Naive B cell (primary cell): ENCODE data around the gene ST3GAL5. TPM values are rescaled to one million over a fixed set of nuclear protein-coding genes. Genes with fewer than 3 reads are reported as not detected.
"Not testable (repeated sequence)": the region's sequence is repeated elsewhere in the genome, so short reads cannot be mapped to it uniquely, and the experiment has no call there.

ENCODE experiments used
- ATAC-seq, 2 donors: fragments of 150-1000 bp; cut with Tn5 transposase; 2 replicates each; pipeline ENCODE4 v1.10.0; 2021; ENCODE audit warnings: low read depth in 2 of 2, mild to moderate bottlenecking in 2 of 2, moderate library complexity in 2 of 2
- DNase-seq: peaks from one replicate; pipeline ENCODE4 v3.0.0; 2022
- H3K27ac Mint-ChIP-seq, 6 donors: one replicate each; pipeline ENCODE4 v1.8.0; 2020 to 2022; ENCODE audit warnings: mild to moderate bottlenecking in 6 of 6, mixed read lengths in 6 of 6, moderate library complexity in 5 of 6, inconsistent platforms in 2 of 6
- H3K27me3 Mint-ChIP-seq, 3 donors: one replicate each; pipeline ENCODE4 v1.8.0; 2021 to 2022; ENCODE audit warnings: mixed read lengths in 3 of 3, mild to moderate bottlenecking in 1 of 3
- H3K36me3 Mint-ChIP-seq, 2 donors: one replicate each; pipeline ENCODE4 v1.8.0; 2020 to 2022; ENCODE audit warnings: mixed read lengths in 2 of 2, inconsistent platforms in 1 of 2, mild to moderate bottlenecking in 1 of 2
- H3K4me1 Mint-ChIP-seq, 3 donors: one replicate each; pipeline ENCODE4 v1.8.0; 2020 to 2022; ENCODE audit warnings: mixed read lengths in 3 of 3, inconsistent platforms in 1 of 3, mild to moderate bottlenecking in 1 of 3, moderate library complexity in 1 of 3
- H3K4me3 Mint-ChIP-seq, 8 donors: one replicate each; pipeline ENCODE4 v1.8.0; 2020 to 2022; ENCODE audit warnings: mild to moderate bottlenecking in 8 of 8, mixed read lengths in 8 of 8, moderate library complexity in 8 of 8, inconsistent platforms in 2 of 8
- H3K9me3 Mint-ChIP-seq, 7 donors: one replicate each; pipeline ENCODE4 v1.8.0; 2020 to 2022; ENCODE audit warnings: mixed read lengths in 7 of 7, mild to moderate bottlenecking in 5 of 7, inconsistent platforms in 2 of 7, moderate library complexity in 1 of 7
- polyA plus RNA-seq, 6 donors: library from polyadenylated mRNA; unstranded; fragments of 300-500 nt; fragmentation: Illumina TruSeq; gene quantifications; one replicate each; pipeline ENCODE4 v1.2.3, GENCODE V29; 2021; ENCODE audit warnings: low read depth in 6 of 6

The ST3GAL5 gene
- polyA plus RNA-seq, 6 donors from 2014 or later: 16.7 to 29.0 (median 20.9) TPM

- H3K27ac Mint-ChIP-seq: peak overlapping the region; percentile 57 to 100 (median 74)
- peak overlapping the region in 3 of 8 donors; percentile 9 to 40 (median 39) for H3K4me3 Mint-ChIP-seq
- peaks cover 21 to 23% of the 10 kb centered on the region in 2 donors for H3K36me3 Mint-ChIP-seq
- H3K4me1 Mint-ChIP-seq: peaks cover 55 to 67% (median 57%) of the 10 kb centered on the region in 3 donors
- peaks cover 0 to 11% (median 5%) of the 10 kb centered on the region in 7 donors for H3K9me3 Mint-ChIP-seq
- H3K27me3 Mint-ChIP-seq: no peaks in the 10 kb centered on the region
- ATAC-seq (no peak), DNase-seq (no peak)
Observed at GRCh38 chr2:85850451-85850850, 38.3 kb downstream of the ST3GAL5 start.

DNA sequence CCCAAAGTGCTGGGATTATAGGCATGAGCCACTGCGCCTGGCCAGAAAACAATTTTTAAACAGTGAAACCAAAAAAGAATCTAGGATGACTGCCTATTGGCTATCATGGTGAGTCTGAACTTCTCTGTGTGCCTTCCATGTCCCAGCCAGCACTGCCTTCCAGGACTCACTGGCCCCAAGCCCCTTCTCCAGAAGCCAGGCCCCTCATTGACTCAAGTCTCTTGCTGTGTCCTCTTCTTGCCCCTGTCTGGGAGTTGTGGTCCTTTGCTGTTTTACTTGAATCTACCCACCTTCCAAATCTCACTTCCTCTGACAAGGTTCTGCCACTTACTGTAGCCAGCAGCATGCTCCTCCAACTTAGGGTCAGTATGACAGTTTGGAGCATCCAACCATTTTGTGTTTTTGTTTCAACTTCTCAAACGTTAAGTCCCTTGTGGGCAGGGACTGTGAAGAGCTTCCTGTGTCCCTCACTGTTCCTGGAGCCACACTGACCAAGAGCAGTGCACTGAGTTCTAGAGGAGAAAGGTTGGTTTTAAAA lies 41.7 kb downstream of the ST3GAL5 start:
- no peaks in the 10 kb centered on the region for H3K27me3 Mint-ChIP-seq
- H3K4me3 Mint-ChIP-seq: peak overlapping the region in 1 of 8 donors; percentile 53
- peaks cover 18 to 20% of the 10 kb centered on the region in 2 donors for H3K36me3 Mint-ChIP-seq
- ATAC-seq: no peak
- no peak for DNase-seq
- peak overlapping the region in 5 of 6 donors; percentile 48 to 90 (median 78) for H3K27ac Mint-ChIP-seq
- H3K9me3 Mint-ChIP-seq: peaks cover 0 to 2% (median 0%) of the 10 kb centered on the region in 7 donors
- peaks cover 23 to 34% (median 25%) of the 10 kb centered on the region in 3 donors for H3K4me1 Mint-ChIP-seq

- peaks cover 16 to 34% (median 24%) of the 10 kb centered on the region in 3 donors for H3K4me1 Mint-ChIP-seq
- DNase-seq (no peak), ATAC-seq (no peak)
- no peak overlapping the region for H3K4me3 Mint-ChIP-seq
- no peaks in the 10 kb centered on the region for H3K27me3 Mint-ChIP-seq
- H3K36me3 Mint-ChIP-seq: peaks cover 25 to 27% of the 10 kb centered on the region in 2 donors
- H3K9me3 Mint-ChIP-seq: peaks cover 0 to 2% (median 0%) of the 10 kb centered on the region in 7 donors
- H3K27ac Mint-ChIP-seq: no peak overlapping the region
Observed at GRCh38 chr2:85846411-85846810, 42.4 kb downstream of the ST3GAL5 start.

DNA sequence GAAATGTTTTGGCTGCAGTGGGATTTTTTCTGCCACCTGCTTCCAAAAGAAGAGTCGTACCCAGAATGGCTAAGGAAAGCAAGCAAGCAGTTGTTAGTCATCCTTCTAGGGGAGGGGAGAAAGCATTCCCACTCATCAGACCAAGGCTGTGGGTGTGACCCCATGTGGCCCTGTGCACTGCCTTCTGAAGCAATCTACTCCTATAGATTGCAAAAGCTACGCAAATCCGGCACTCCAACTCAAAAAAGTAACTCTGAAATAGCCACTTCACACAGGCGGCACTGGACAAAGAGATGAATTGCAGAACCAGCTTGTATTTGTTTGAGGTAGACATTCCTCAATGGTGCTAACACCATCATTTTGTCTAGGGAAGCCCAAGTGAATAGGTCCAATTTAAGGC lies 44.3 kb downstream of the ST3GAL5 start:
- ATAC-seq (no peak), DNase-seq (no peak)
- peaks cover 0 to 2% (median 0%) of the 10 kb centered on the region in 7 donors for H3K9me3 Mint-ChIP-seq
- no peaks in the 10 kb centered on the region for H3K27me3 Mint-ChIP-seq
- H3K4me1 Mint-ChIP-seq: peaks cover 6 to 33% (median 22%) of the 10 kb centered on the region in 3 donors
- H3K27ac Mint-ChIP-seq: no peak overlapping the region
- no peak overlapping the region for H3K4me3 Mint-ChIP-seq
- H3K36me3 Mint-ChIP-seq: peaks cover 26 to 28% of the 10 kb centered on the region in 2 donors

- no peaks in the 10 kb centered on the region for H3K27me3 Mint-ChIP-seq
- H3K4me3 Mint-ChIP-seq: no peak overlapping the region
- peak overlapping the region in 2 of 6 donors; percentile 2 to 6 for H3K27ac Mint-ChIP-seq
- peaks cover 0 to 2% (median 0%) of the 10 kb centered on the region in 7 donors for H3K9me3 Mint-ChIP-seq
- H3K36me3 Mint-ChIP-seq: peaks cover 26 to 31% of the 10 kb centered on the region in 2 donors
- ATAC-seq (no peak), DNase-seq (no peak)
- H3K4me1 Mint-ChIP-seq: peaks cover 4 to 35% (median 21%) of the 10 kb centered on the region in 3 donors
Observed at GRCh38 chr2:85843543-85843942, 45.2 kb downstream of the ST3GAL5 start.

DNA sequence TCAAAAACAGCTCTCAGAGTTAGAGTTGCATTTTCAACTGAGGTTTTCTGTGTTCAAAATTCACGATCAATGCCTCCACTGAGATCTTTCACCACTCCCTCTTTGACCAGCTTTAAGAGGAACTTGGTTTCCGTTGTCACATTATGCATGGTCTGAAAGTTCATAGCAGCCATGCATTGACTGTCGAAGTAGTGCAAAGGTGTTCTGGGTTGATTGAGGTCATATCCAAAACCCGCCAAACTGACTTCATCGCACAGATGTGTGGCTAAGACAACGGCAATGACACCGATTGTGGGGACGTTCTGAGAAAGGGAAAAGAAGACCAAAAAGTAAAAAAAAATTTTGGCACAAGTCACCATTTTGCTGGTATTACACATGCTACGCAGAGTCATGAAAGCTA lies 48.7 kb downstream of the ST3GAL5 start:
- ATAC-seq (peak in 1 of 2 donors; percentile 60), DNase-seq (no peak)
- peaks cover 0 to 25% (median 12%) of the 10 kb centered on the region in 3 donors for H3K4me1 Mint-ChIP-seq
- no peak overlapping the region for H3K4me3 Mint-ChIP-seq
- peaks cover 0 to 5% (median 0%) of the 10 kb centered on the region in 7 donors for H3K9me3 Mint-ChIP-seq
- H3K36me3 Mint-ChIP-seq: peaks cover 20 to 29% of the 10 kb centered on the region in 2 donors
- H3K27me3 Mint-ChIP-seq: no peaks in the 10 kb centered on the region
- no peak overlapping the region for H3K27ac Mint-ChIP-seq

DNA sequence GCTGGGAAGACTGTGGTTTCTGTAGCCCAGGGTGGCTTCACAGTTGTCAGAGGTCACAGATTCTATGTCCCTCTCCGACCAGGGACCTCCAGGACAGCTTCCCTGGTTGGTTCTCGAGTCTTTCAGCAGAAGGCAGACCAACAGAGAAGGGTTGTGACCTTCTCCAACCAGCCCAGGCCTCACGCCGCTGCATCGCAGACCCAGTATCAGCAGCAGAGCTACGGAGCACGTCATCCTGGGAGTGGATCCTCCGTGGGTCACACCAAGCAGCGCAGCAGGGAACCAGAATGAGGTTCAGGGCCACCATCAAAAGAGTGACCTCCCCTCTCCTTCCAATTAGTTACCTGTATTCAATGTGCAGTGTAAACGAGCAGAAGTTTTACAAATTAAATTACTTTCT lies 49.3 kb downstream of the ST3GAL5 start:
- DNase-seq: no peak
- H3K4me1 Mint-ChIP-seq: peaks cover 0 to 25% (median 12%) of the 10 kb centered on the region in 3 donors
- no peaks in the 10 kb centered on the region for H3K27me3 Mint-ChIP-seq
- no peak overlapping the region for H3K4me3 Mint-ChIP-seq
- ATAC-seq: no peak
- peak overlapping the region in 3 of 6 donors; percentile 25 to 90 (median 71) for H3K27ac Mint-ChIP-seq
- peaks cover 20 to 29% of the 10 kb centered on the region in 2 donors for H3K36me3 Mint-ChIP-seq
- H3K9me3 Mint-ChIP-seq: peaks cover 0 to 5% (median 0%) of the 10 kb centered on the region in 7 donors

DNA sequence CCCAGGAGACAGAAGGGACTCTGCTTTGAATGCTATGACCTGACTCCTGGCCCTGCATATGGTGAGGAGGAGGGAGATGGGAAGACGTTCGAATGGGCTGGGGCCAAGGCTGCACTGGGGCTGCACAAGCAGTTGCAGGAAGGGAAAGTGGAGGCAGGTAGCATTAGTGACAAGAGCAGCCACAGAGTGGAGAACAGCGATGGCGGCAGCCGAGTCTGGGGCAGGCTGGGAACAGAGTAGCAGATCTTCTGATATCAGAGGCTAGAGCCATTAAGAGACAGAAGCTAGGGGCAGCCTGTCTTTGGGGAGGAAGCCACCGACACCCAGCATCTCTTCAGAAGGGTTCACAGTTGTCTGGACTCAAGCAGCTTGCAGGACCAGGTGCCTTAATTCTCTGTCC lies 50.1 kb downstream of the ST3GAL5 start:
- Mint-ChIP-seq H3K27ac (peak overlapping the region in 4 of 6 donors; percentile 1 to 71 (median 48)), H3K36me3 (peaks cover 20 to 28% of the 10 kb centered on the region in 2 donors), H3K4me1 (peaks cover 0 to 25% (median 12%) of the 10 kb centered on the region in 3 donors), H3K4me3 (no peak overlapping the region), H3K27me3 (no peaks in the 10 kb centered on the region), H3K9me3 (peaks cover 0 to 5% (median 0%) of the 10 kb centered on the region in 7 donors)
- ATAC-seq (no peak), DNase-seq (no peak)

GRCh38 chr2:85838181-85838580 lies 50.6 kb downstream of the ST3GAL5 start:
- no peak overlapping the region for H3K4me3 Mint-ChIP-seq
- peaks cover 15 to 23% of the 10 kb centered on the region in 2 donors for H3K36me3 Mint-ChIP-seq
- ATAC-seq: no peak
- DNase-seq: no peak
- peaks cover 0 to 5% (median 0%) of the 10 kb centered on the region in 7 donors for H3K9me3 Mint-ChIP-seq
- peak overlapping the region in 3 of 6 donors; percentile 1 to 71 (median 20) for H3K27ac Mint-ChIP-seq
- no peaks in the 10 kb centered on the region for H3K27me3 Mint-ChIP-seq
- peaks cover 0 to 25% (median 12%) of the 10 kb centered on the region in 3 donors for H3K4me1 Mint-ChIP-seq

DNA sequence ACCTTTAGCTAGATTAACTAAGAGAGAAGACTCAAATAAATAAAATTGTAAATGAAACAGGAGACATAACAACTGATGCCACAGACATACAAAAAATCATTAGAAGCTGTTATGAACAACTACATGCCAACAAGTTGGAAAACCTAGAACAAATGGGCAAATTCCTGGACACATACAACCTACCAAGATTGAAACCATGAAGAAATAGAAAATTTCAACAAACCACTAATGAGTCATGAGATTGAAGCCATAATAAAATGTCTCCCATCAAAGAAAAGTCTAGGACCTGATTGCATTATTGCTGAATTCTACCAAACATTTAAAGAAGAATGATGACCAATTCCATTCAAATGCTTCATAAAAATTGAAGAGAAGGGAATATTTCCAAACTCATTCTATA lies 54.3 kb downstream of the ST3GAL5 start:
- H3K27ac Mint-ChIP-seq: peak overlapping the region in 2 of 6 donors; percentile 13 to 76

DNA sequence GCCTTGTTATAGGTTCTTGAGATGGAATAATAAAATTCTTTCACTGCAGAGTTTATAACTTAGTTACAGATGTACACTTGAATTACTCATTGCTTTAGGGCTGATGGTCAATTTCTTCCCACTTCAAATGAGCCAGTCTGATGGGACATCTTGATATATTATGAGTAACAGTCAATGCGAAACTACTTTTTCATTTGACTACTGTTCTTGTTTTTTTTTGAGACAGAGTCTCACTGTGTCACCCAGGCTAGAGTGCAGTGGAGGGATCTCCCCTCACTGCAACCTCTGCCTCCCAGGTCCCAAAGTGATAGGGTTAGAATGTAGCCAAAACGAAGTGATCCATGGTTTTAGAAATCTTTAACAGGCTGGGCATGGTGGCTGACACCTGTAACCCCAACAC lies 57.1 kb downstream of the ST3GAL5 start:
- Mint-ChIP-seq H3K4me3 (no peak overlapping the region), H3K9me3 (peaks cover 0 to 3% (median 0%) of the 10 kb centered on the region in 7 donors), H3K27me3 (peaks cover 0 to 7% (median 0%) of the 10 kb centered on the region in 3 donors), H3K36me3 (no peaks in the 10 kb centered on the region), H3K4me1 (peaks cover 19 to 24% (median 23%) of the 10 kb centered on the region in 3 donors), H3K27ac (peak overlapping the region in 1 of 6 donors; percentile 33)
- DNase-seq (no peak), ATAC-seq (no peak)

More for the DNA sequence above, 54.3 kb downstream of the ST3GAL5 start:
- Mint-ChIP-seq H3K4me3 (no peak overlapping the region), H3K27me3 (no peaks in the 10 kb centered on the region), H3K36me3 (peaks cover 3 to 11% of the 10 kb centered on the region in 2 donors), H3K9me3 (peaks cover 0 to 5% (median 0%) of the 10 kb centered on the region in 7 donors), H3K4me1 (peaks cover 7 to 12% (median 9%) of the 10 kb centered on the region in 3 donors)
- no peak for ATAC-seq
- DNase-seq: no peak

- H3K4me1 Mint-ChIP-seq: peaks cover 19 to 24% (median 24%) of the 10 kb centered on the region in 3 donors
- H3K9me3 Mint-ChIP-seq: no peaks in the 10 kb centered on the region
- no peak overlapping the region for H3K4me3 Mint-ChIP-seq
- H3K36me3 Mint-ChIP-seq: no peaks in the 10 kb centered on the region
- ATAC-seq: peak in 1 of 2 donors; percentile 32
- H3K27me3 Mint-ChIP-seq: peaks cover 0 to 8% (median 0%) of the 10 kb centered on the region in 3 donors
- peak overlapping the region in 3 of 6 donors; percentile 3 to 71 (median 47) for H3K27ac Mint-ChIP-seq
- DNase-seq: no peak
Observed at GRCh38 chr2:85830645-85831044, 58.1 kb downstream of the ST3GAL5 start.

GRCh38 chr2:85829394-85829793 lies 59.4 kb downstream of the ST3GAL5 start:
- not testable (repeated sequence) for ATAC-seq, H3K27ac Mint-ChIP-seq, H3K9me3 Mint-ChIP-seq, H3K4me3 Mint-ChIP-seq, H3K27me3 Mint-ChIP-seq, H3K36me3 Mint-ChIP-seq, DNase-seq
- H3K4me1 Mint-ChIP-seq: peaks cover 19 to 24% (median 21%) of the 10 kb centered on the region in 3 donors

GRCh38 chr2:85828725-85829124 lies 60.1 kb downstream of the ST3GAL5 start:
- Mint-ChIP-seq H3K36me3 (no peaks in the 10 kb centered on the region), H3K27ac (peak overlapping the region in 1 of 6 donors; percentile 38), H3K9me3 (no peaks in the 10 kb centered on the region), H3K27me3 (peaks cover 0 to 8% (median 0%) of the 10 kb centered on the region in 3 donors), H3K4me1 (peaks cover 19 to 24% (median 21%) of the 10 kb centered on the region in 3 donors), H3K4me3 (no peak overlapping the region)
- DNase-seq (no peak), ATAC-seq (no peak)
